Progenitor cell of endocrine pancreas (in vitro differentiated cells): Measurements from ENCODE around the gene PRELP. TPM values are rescaled to one million over a fixed set of nuclear protein-coding genes. Genes with fewer than 3 reads are reported as not detected.

Source experiments
- DNase-seq: peaks from one replicate; pipeline ENCODE4 v3.0.0; 2021; ENCODE audit warnings: low spot score; ENCODE audit not compliant: unreplicated experiment
- H3K27ac Mint-ChIP-seq: 2 replicates; pipeline ENCODE4 v1.8.0; 2021; ENCODE audit warnings: mild to moderate bottlenecking, moderate library complexity, mixed read lengths
- H3K27me3 Mint-ChIP-seq: 2 replicates; pipeline ENCODE4 v1.8.0; 2021; ENCODE audit warnings: mixed read lengths
- H3K36me3 Mint-ChIP-seq: 2 replicates; pipeline ENCODE4 v1.8.0; 2022; ENCODE audit warnings: mixed read lengths; ENCODE audit not compliant: insufficient read depth
- H3K4me1 Mint-ChIP-seq: 2 replicates; pipeline ENCODE4 v1.8.0; 2021; ENCODE audit warnings: low read depth, mixed read lengths
- H3K4me3 Mint-ChIP-seq: 2 replicates; pipeline ENCODE4 v1.8.0; 2021; ENCODE audit warnings: low read depth, mild to moderate bottlenecking, moderate library complexity, mixed read lengths
- H3K9me3 Mint-ChIP-seq: 2 replicates; pipeline ENCODE4 v1.8.0; 2021; ENCODE audit warnings: low read depth, mixed read lengths
- total RNA-seq: library from RNA; stranded (reverse); gene quantifications from 2 replicates; pipeline ENCODE4 v1.2.1, GENCODE V29; 2021
- TF ChIP-seq, protein P1 (sequence below): fragments of 200-600 bp; sonication (generic); IDR thresholded peaks from one replicate; pipeline ENCODE4 v1.5.0; 2021; ENCODE audit warnings: antibody characterized with exemption, mild to moderate bottlenecking; ENCODE audit not compliant: unreplicated experiment

Gene PRELP
- total RNA-seq, 1 donor from 2014 or later: 0.14 TPM

DNA sequence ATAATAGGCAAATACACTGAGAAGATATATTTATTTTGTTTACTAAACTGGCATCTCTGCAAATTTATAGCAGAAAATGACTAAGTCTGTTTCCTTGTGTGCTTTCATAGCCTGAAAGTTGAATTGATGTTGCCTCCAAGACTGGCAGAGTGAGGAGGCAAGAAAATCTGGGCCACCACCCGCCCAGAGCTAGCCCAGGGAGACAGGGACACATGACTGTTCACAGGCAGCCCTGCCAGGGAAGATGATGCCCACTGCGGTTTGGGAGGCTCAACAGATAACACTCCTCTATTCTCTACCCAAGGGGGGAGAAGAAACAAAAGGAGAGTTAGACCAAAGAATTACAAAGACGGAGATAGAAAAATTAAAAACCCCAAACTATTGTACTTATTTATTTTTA lies 55.5 kb downstream of the PRELP start:
- H3K4me3 Mint-ChIP-seq: no peak overlapping the region
- H3K27me3 Mint-ChIP-seq: peaks cover 29% of the 10 kb centered on the region
- TF ChIP-seq, protein P1, sequence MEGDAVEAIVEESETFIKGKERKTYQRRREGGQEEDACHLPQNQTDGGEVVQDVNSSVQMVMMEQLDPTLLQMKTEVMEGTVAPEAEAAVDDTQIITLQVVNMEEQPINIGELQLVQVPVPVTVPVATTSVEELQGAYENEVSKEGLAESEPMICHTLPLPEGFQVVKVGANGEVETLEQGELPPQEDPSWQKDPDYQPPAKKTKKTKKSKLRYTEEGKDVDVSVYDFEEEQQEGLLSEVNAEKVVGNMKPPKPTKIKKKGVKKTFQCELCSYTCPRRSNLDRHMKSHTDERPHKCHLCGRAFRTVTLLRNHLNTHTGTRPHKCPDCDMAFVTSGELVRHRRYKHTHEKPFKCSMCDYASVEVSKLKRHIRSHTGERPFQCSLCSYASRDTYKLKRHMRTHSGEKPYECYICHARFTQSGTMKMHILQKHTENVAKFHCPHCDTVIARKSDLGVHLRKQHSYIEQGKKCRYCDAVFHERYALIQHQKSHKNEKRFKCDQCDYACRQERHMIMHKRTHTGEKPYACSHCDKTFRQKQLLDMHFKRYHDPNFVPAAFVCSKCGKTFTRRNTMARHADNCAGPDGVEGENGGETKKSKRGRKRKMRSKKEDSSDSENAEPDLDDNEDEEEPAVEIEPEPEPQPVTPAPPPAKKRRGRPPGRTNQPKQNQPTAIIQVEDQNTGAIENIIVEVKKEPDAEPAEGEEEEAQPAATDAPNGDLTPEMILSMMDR: no peak
- H3K27ac Mint-ChIP-seq: no peak overlapping the region
- no peaks in the 10 kb centered on the region for H3K4me1 Mint-ChIP-seq
- no peaks in the 10 kb centered on the region for H3K36me3 Mint-ChIP-seq
- no peak for DNase-seq
- H3K9me3 Mint-ChIP-seq: no peaks in the 10 kb centered on the region

DNA sequence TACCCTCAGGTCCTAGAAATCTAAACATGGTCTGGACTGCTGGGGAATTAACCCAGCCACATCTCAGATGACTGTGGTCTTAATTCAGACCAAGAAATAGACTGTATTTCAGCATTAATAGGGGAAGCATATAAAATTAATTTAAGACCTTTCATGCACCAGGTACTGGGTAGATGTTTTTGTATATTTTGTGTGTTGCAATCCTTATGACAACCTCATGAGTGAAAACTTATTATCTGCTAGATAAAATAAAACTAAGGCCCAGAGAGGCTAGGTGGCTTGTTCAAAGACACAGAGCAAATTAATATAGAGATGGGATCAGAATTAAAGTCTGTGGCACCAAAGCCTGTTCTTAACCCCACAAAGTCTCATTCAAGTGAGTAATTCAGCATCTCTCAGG lies 58.4 kb downstream of the PRELP start:
- H3K9me3 Mint-ChIP-seq: no peaks in the 10 kb centered on the region
- TF ChIP-seq, protein P1: no peak
- peaks cover 17% of the 10 kb centered on the region for H3K4me1 Mint-ChIP-seq
- H3K4me3 Mint-ChIP-seq: no peak overlapping the region
- no peak overlapping the region for H3K27ac Mint-ChIP-seq
- H3K36me3 Mint-ChIP-seq: no peaks in the 10 kb centered on the region
- no peak for DNase-seq
- H3K27me3 Mint-ChIP-seq: peaks cover 34% of the 10 kb centered on the region

DNA sequence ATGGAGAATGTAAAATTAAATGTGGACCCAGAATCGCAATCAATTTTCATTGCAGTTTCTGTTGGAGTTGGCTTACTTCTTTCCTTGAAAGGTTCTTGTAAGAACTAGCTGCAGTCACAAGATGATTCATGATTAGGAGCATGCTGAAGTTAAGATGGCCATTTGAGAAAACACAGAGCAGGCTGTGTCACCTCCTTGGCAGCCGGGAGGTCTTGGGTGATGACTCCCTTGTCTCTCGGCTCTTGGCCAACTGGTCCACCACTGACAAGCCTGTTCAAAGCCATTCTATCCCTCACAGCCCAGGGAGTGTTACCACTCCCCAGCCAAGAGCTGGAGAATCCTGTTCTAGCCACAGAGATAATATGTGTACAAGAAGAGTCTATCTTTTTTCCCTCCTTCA lies 58.9 kb downstream of the PRELP start:
- Mint-ChIP-seq H3K4me3 (no peak overlapping the region), H3K27ac (no peak overlapping the region), H3K4me1 (peaks cover 17% of the 10 kb centered on the region), H3K36me3 (no peaks in the 10 kb centered on the region), H3K27me3 (peaks cover 34% of the 10 kb centered on the region), H3K9me3 (no peaks in the 10 kb centered on the region)
- TF ChIP-seq, protein P1: no peak
- DNase-seq: no peak

DNA sequence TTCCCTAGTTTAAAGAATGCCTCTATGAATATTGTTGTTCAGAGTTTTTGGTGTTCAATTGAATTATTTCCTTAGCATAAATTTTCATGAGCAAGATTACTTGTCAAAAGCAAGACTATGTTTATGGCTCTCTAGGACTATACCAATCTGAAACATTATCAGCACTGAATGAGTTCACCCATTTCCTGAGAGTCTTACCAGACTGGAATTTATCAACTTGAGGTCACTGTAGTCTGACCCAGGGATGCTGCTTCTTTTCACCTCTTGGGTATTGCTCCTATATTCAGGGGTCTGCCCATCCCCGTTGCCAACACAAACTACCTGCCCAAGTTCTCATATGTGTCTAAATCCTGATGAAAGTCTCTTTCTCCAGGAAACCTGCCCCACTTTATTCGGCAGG lies 61.0 kb downstream of the PRELP start:
- H3K9me3 Mint-ChIP-seq: no peaks in the 10 kb centered on the region
- H3K27me3 Mint-ChIP-seq: peaks cover 31% of the 10 kb centered on the region
- TF ChIP-seq, protein P1: no peak
- DNase-seq: no peak
- no peaks in the 10 kb centered on the region for H3K36me3 Mint-ChIP-seq
- H3K27ac Mint-ChIP-seq: no peak overlapping the region
- no peak overlapping the region for H3K4me3 Mint-ChIP-seq
- H3K4me1 Mint-ChIP-seq: peaks cover 17% of the 10 kb centered on the region

DNA sequence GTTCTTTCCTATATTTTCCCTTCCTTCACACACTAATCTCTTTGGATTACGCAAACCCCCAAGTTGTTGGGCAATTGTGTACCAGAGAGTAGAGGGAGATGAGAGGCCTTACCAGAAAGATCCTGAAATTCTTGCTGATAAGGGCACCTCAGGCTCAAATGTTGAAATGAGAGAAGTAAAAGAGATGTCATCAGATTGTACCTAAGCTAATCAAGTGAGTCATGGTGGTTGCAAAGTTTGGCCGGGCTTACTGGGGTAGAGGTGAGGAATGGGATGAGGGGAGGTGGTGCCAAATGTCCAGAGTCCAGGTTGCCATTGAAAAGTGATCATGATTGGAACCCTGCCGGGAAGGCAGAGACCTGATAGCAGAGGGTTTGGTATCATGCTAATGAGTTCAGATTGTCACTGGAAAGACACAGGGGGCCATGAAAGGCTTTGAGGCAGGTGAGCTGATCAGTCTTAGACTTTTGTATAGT lies 61.4 kb downstream of the PRELP start:
- H3K4me3 Mint-ChIP-seq: no peak overlapping the region
- H3K27ac Mint-ChIP-seq: peak overlapping the region; percentile 2
- no peaks in the 10 kb centered on the region for H3K36me3 Mint-ChIP-seq
- H3K9me3 Mint-ChIP-seq: no peaks in the 10 kb centered on the region
- TF ChIP-seq, protein P1: no peak
- no peak for DNase-seq
- peaks cover 17% of the 10 kb centered on the region for H3K4me1 Mint-ChIP-seq
- H3K27me3 Mint-ChIP-seq: peaks cover 29% of the 10 kb centered on the region
